Right kidney (tissue), 1 donor: ENCODE data around the gene DQX1.
A peak's percentile ranks its signal among the peaks of the same experiment; 100 is the strongest.
"Not testable (repeated sequence)": the region's sequence is repeated elsewhere in the genome, so short reads cannot be mapped to it uniquely, and the experiment has no call there.

Source experiments
- DNase-seq: peaks from one replicate; pipeline ENCODE4 v3.0.0-alpha.2; 2016

Gene DQX1

GRCh38 chr2:74491648-74492544 is 34.1 kb downstream of the DQX1 start:
- no peak for DNase-seq

GRCh38 chr2:74489906-74490305 is 36.1 kb downstream of the DQX1 start:
- DNase-seq = no peak

DNA sequence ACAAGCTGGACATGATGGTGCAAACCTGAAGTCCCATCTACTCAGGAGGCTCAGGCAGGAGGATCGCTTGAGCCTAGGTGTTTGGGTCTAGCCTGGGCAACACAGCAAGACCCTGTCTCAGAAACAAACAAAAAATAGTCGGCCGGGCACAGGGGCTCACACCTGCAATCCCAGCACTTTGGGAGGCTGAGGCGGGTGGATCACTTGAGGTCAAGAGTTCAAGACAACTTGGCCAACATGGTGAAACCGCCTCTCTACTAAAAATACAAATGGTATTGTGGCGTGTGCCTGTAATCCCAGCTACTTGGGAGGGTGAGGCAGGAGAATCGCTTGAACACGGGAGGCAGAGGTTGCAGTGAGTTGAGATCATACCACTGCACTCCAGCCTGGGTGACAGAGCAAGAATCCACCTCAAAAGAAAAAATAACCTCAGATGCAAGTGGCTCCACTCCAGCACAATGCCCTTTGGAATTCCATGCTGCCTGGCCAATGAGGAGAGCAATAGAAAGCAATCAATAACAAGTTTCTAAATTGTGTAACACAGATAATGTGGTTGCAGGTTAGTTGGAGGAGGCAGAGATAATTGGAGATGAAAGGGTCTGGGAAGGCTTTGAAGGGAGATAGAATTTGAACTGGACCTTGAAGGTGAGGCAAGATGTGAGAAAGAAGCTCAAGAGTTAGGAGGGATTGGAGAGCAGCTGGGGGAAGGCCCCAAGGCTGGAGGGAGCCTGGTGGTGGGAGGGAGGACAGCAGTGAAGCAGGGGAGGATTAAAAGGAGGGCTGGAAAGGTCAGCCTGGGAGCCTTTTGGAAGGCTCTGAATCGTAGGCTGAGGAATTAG is 37.2 kb downstream of the DQX1 start:
- DNase-seq = no peak

GRCh38 chr2:74486141-74486540 is 39.9 kb downstream of the DQX1 start:
- no peak for DNase-seq

GRCh38 chr2:74483675-74484164 is 42.3 kb downstream of the DQX1 start:
- DNase-seq = not testable (repeated sequence)

- peak; percentile 99 for DNase-seq
Measured at GRCh38 chr2:74482801-74483674, 43.0 kb downstream of the DQX1 start, which contains the start of the genes CCDC142 and TTC31. TSS of gene CCDC142 (minus strand) at chr2:74482998. CDS start at chr2:74482837, 161 bp downstream. TSS of gene TTC31 (plus strand) at chr2:74483081. CDS start at chr2:74483096, 15 bp downstream.

- peak; percentile 94 for DNase-seq
Measured at GRCh38 chr2:74481961-74482800, 43.9 kb downstream of the DQX1 start.

DNA sequence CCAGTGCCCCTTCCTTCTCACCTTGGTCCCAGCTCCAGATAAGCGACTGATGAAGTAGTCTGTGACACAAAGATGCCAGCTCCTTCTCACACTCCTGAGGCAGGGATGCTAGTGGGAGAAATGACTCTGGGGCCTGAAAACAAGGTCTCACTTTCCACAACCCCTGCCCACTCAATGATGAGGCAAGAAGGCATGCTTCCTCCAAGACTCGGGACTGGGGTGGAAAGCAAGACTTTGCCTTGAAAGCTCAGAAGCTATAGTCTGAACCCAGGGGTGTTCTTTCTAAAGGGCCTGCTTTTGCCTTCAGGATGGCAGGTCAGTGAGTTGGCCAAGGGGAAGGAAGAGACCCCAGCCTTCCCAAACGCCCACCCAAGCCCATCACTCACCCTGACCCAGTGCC is 44.6 kb downstream of the DQX1 start:
- no peak for DNase-seq

- no peak for DNase-seq
Measured at GRCh38 chr2:74474899-74475298, 51.1 kb downstream of the DQX1 start.

GRCh38 chr2:74474481-74474880 is 51.5 kb downstream of the DQX1 start:
- no peak for DNase-seq

DNA sequence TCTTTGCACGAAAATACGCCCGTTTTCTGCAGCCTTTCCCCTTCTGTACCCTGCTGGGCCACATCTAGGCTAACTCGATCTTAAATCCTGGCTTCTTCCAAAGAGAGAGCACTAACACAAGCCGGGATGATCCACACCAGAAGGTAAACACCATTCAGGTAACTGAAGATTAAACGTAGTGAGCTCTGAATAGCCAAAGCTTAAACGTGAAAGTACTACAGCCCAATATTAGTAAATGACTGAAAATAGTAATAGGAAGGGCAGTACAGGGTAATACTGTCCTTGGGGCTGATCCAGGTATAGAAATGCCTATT is 53.1 kb downstream of the DQX1 start:
- no peak for DNase-seq

DNA sequence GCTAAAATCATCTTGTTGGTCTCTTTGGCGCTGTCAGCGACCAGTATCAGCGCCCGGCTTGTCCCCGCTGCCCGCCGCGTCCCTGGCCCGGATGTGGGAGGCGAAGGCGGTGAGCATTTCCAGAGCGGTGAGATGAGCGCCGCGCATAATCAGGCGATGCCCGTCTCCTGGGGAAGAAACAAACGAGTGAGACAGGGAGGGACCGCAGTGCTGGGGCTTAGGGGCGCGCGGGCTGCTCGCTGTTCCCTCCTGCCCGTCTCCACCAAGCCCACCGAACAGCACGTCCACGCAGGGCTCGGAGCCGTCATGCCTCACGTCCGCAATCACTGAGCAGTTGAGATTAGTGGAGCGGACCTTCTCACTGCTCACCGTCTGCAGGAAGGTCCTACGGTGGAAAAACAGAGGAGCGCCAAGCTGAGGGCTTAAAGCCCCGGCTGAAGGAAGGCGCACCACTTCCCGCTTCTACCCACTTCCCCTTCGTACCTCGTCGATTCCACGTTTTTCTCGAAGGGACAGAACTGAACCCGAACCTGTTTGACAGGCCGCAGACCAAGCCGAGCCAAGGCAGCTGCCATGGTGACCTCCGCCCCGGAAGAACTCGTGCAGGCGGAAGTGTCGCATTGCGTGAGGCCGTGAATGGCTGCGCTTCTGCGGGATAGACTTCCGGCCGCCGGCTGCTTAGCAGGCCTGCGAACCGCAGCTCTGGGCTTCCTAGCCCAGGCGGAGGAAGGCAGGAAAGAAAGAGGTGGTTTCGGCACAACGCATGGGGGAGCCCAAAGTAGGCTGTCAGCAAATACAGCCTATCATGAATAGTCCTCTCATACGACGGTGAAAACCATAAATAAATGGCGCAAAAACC is 53.7 kb downstream of the DQX1 start, which contains the start of gene MRPL53:
Gene MRPL53 (minus strand): TSS at position 595 of the 859 bp plus-strand sequence. CDS start 20 bp downstream, at position 575.
- DNase-seq = peak; percentile 95

- no peak for DNase-seq
Measured at GRCh38 chr2:74471332-74472065, 54.5 kb downstream of the DQX1 start.

DNA sequence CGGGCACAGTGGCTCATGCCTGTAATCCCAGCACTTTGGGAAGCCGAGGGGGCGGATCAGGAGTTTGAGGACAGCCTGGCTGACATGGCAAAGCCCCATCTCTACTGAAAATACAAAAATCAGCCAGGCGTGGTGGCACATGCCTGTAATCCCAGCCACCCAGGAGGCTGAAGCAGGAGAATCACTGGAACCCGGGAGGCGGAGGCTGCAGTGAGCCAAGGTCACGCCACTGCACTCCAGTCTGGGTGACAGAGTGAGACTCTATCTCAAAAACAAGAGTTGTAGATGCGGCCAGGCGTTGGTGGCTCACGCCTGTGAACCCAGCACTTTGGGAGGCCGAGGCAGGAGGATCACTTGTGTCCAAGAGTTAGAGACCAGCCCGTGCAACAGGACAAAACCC is 55.3 kb downstream of the DQX1 start:
- DNase-seq = not testable (repeated sequence)
